ENCODE data around the gene PLEKHO2. TPM values are rescaled to one million over a fixed set of nuclear protein-coding genes. Genes with fewer than 3 reads are reported as not detected.

PLEKHO2 gene
- total RNA-seq, 6 donors from 2014 or later = 21.9 to 83.0 (median 51.3) TPM

- Histone ChIP-seq H3K9me3 (no peaks in the 10 kb centered on the region), H3K4me3 (no peak overlapping the region), H3K27ac (no peak overlapping the region), H3K27me3 (no peaks in the 10 kb centered on the region), H3K36me3 (no peaks in the 10 kb centered on the region), H3K4me1 (no peaks in the 10 kb centered on the region)
- DNase-seq (no peak), ATAC-seq (ENCODE audit: low FRiP score in 2 of 2) (no peak)
- no peak for TF ChIP-seq POLR2A (IDR thresholded peaks at IDR 0.05)
- WGBS, 2 donors = 100% methylated on average over 1 of the region's 1 CpG
Observed at GRCh38 chr15:64803526-64803925, 38.2 kb upstream of the PLEKHO2 start.

- TF ChIP-seq POLR2A (IDR thresholded peaks at IDR 0.05) = no peak
- no peak for TF ChIP-seq EP300 (IDR thresholded peaks at IDR 0.05)
- TF ChIP-seq CTCF (IDR thresholded peaks at IDR 0.05) = no peak
- no peak for TF ChIP-seq POLR2AphosphoS5 (IDR thresholded peaks at IDR 0.05)
- ATAC-seq (ENCODE audit: low FRiP score in 2 of 2) (no peak), DNase-seq (no peak)
- WGBS, 2 donors = 41 to 50% methylated on average over 2 of the region's 2 CpGs
- no peaks in the 10 kb centered on the region for H3K4me1 ChIP-seq
- no peak overlapping the region for H3K27ac ChIP-seq
- H3K27me3 ChIP-seq = no peaks in the 10 kb centered on the region
- H3K9me3 ChIP-seq = no peaks in the 10 kb centered on the region
- no peak overlapping the region for H3K4me3 ChIP-seq
- H3K36me3 ChIP-seq = no peaks in the 10 kb centered on the region
Observed at GRCh38 chr15:64804619-64805018, 37.1 kb upstream of the PLEKHO2 start.

DNA sequence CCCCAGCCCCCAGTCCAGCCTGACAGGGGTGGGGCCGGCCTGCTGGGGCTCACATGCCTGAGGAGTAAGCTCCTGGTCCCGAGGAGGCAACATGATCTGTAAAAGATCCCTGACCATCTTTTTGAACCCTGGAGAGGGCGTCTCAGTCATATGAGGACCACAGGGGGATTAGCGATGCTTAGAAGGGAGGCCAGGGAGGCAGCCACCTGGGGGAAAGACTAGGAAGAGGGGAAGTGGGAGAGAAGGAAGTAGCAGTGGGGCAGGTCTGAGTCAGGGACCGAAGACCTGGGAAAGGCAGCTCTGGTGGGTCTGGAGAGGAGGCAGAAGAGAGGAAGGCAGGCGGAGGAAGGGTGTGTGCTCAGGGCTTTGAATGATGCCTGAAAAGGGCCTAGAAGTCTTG lies 35.2 kb upstream of the PLEKHO2 start:
- TF ChIP-seq POLR2A (IDR thresholded peaks at IDR 0.05) (no peak), EP300 (IDR thresholded peaks at IDR 0.05) (no peak), POLR2AphosphoS5 (IDR thresholded peaks at IDR 0.05) (no peak), CTCF (IDR thresholded peaks at IDR 0.05) (no peak)
- Histone ChIP-seq H3K4me3 (no peak overlapping the region), H3K36me3 (no peaks in the 10 kb centered on the region), H3K27me3 (no peaks in the 10 kb centered on the region), H3K27ac (no peak overlapping the region), H3K9me3 (no peaks in the 10 kb centered on the region), H3K4me1 (no peaks in the 10 kb centered on the region)
- DNase-seq = no peak
- no peak for ATAC-seq (ENCODE audit: low FRiP score in 2 of 2)
- WGBS, 2 donors = 83 to 84% methylated on average over 6 of the region's 6 CpGs

- Histone ChIP-seq H3K27me3 (no peaks in the 10 kb centered on the region), H3K9me3 (no peaks in the 10 kb centered on the region), H3K4me1 (no peaks in the 10 kb centered on the region), H3K4me3 (no peak overlapping the region), H3K36me3 (no peaks in the 10 kb centered on the region), H3K27ac (no peak overlapping the region)
- ATAC-seq (ENCODE audit: low FRiP score in 2 of 2) = no peak
- TF ChIP-seq POLR2A (IDR thresholded peaks at IDR 0.05) (no peak), EP300 (IDR thresholded peaks at IDR 0.05) (no peak), CTCF (IDR thresholded peaks at IDR 0.05) (no peak), POLR2AphosphoS5 (IDR thresholded peaks at IDR 0.05) (no peak)
- WGBS, 2 donors = 74 to 83% methylated on average over 10 to 13 of the region's 13 CpGs
- DNase-seq = no peak
Observed at GRCh38 chr15:64807051-64807749, 34.5 kb upstream of the PLEKHO2 start.

DNA sequence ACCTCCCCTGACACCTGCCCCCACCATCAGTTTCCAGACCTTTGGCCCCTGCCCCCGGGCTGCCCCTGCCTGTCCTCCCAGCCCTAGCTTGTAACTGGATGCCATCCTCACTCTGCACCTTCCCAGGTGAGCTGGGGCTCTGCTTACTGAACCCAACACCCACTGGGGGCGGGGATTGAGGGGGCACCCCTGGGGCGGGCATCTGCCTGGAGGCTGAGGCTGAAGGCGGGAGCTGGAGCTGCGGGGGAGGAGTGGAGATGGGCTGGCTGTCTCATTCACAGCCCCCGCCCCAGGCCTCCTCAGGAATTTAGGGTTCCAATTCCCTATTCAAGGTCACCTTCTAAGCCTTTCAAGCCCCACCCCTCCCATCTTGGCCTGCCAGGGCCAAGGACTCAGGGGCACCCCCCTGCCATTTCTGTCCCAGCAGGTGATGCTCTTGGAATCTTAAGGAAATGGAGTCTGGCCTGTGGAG lies 33.9 kb upstream of the PLEKHO2 start:
- Histone ChIP-seq H3K36me3 (no peaks in the 10 kb centered on the region), H3K4me3 (no peak overlapping the region), H3K9me3 (no peaks in the 10 kb centered on the region), H3K27ac (no peak overlapping the region), H3K4me1 (no peaks in the 10 kb centered on the region), H3K27me3 (no peaks in the 10 kb centered on the region)
- 73% methylated on average over 6 of the region's 6 CpGs; no CpG with 5 or more reads in 1 of the 2 donors for WGBS, 2 donors
- no peak for DNase-seq
- TF ChIP-seq EP300 (IDR thresholded peaks at IDR 0.05) = no peak
- TF ChIP-seq CTCF (IDR thresholded peaks at IDR 0.05) = no peak
- no peak for TF ChIP-seq POLR2AphosphoS5 (IDR thresholded peaks at IDR 0.05)
- TF ChIP-seq POLR2A (IDR thresholded peaks at IDR 0.05) = no peak
- ATAC-seq (ENCODE audit: low FRiP score in 2 of 2) = no peak
